PC-3 (cell line): ENCODE data around the gene SNX17.

Experiments used
- CTCF ChIP-seq: fragments of 300-600 bp; sonication (generic); conservative IDR thresholded peaks from 2 replicates; pipeline ENCODE4 v1.5.1; 2017; ENCODE audit warnings: antibody characterized with exemption, low read depth, mild to moderate bottlenecking, low read length
- EZH2 ChIP-seq: fragments of 300-600 bp; sonication (generic); IDR thresholded peaks from one replicate; pipeline ENCODE4 v1.6.1; 2017; ENCODE audit warnings: antibody characterized with exemption, mild to moderate bottlenecking, low read length; ENCODE audit not compliant: unreplicated experiment
- EZH2phosphoT487 ChIP-seq: fragments of 300-600 bp; sonication (generic); IDR thresholded peaks from 2 replicates; pipeline ENCODE4 v1.6.1; 2018; ENCODE audit warnings: mild to moderate bottlenecking, antibody characterized with exemption, low read length, borderline replicate concordance

GRCh38 chr2:27322301-27322765, 48.1 kb upstream of the SNX17 start:
- TF ChIP-seq CTCF = no peak
- no peak for TF ChIP-seq EZH2
- TF ChIP-seq EZH2phosphoT487 = no peak
